ENCODE measurements around the gene CCNF.

CCNF gene

GRCh38 chr16:2485811-2486507 is 56.7 kb downstream of the CCNF start:
- DNase-seq (ENCODE audit: low spot score), result no peak

GRCh38 chr16:2486645-2487516 is 57.6 kb downstream of the CCNF start:
- no peak for DNase-seq (ENCODE audit: low spot score)

GRCh38 chr16:2487517-2487842 is 58.2 kb downstream of the CCNF start:
- no peak for DNase-seq (ENCODE audit: low spot score)

- no peak for DNase-seq (ENCODE audit: low spot score)
These were observed 58.8 kb downstream of the CCNF start for GRCh38 chr16:2487903-2488531.

- no peak for DNase-seq (ENCODE audit: low spot score)
These were observed 60.3 kb downstream of the CCNF start for GRCh38 chr16:2489581-2489980.

- DNase-seq (ENCODE audit: low spot score), result no peak
These were observed 61.2 kb downstream of the CCNF start for GRCh38 chr16:2490190-2491105.

GRCh38 chr16:2492292-2492691 is 63.0 kb downstream of the CCNF start:
- DNase-seq (ENCODE audit: low spot score), result no peak

GRCh38 chr16:2493605-2494004 is 64.4 kb downstream of the CCNF start:
- no peak for DNase-seq (ENCODE audit: low spot score)

- DNase-seq (ENCODE audit: low spot score), result no peak
These were observed 65.4 kb downstream of the CCNF start for GRCh38 chr16:2494616-2495015.

- no peak for DNase-seq (ENCODE audit: low spot score)
These were observed 65.8 kb downstream of the CCNF start for GRCh38 chr16:2495041-2495440.

- no peak for DNase-seq (ENCODE audit: low spot score)
These were observed 67.2 kb downstream of the CCNF start for GRCh38 chr16:2496223-2497115.

- DNase-seq (ENCODE audit: low spot score), result peak; percentile 74
These were observed 67.9 kb downstream of the CCNF start for GRCh38 chr16:2497116-2497630.

GRCh38 chr16:2497695-2498484 is 68.6 kb downstream of the CCNF start:
- no peak for DNase-seq (ENCODE audit: low spot score)

GRCh38 chr16:2498531-2499253 is 69.4 kb downstream of the CCNF start:
- DNase-seq (ENCODE audit: low spot score), result no peak

- DNase-seq (ENCODE audit: low spot score), result no peak
These were observed 70.2 kb downstream of the CCNF start for GRCh38 chr16:2499454-2499853.

GRCh38 chr16:2499890-2500429 is 70.7 kb downstream of the CCNF start:
- no peak for DNase-seq (ENCODE audit: low spot score)

GRCh38 chr16:2500430-2500917 is 71.2 kb downstream of the CCNF start:
- no peak for DNase-seq (ENCODE audit: low spot score)

- DNase-seq (ENCODE audit: low spot score), result peak; percentile 91
These were observed 71.9 kb downstream of the CCNF start for GRCh38 chr16:2500918-2501750.

Data from D341Med (cell line).